K562 (cell line): Measurements from ENCODE around the gene MYO18A. TPM values are rescaled to one million over a fixed set of nuclear protein-coding genes. Genes with fewer than 3 reads are reported as not detected.

Experiments used
- CBX3 ChIP-seq, 2 experiments: IDR thresholded peaks; 1 replicate in 1 of 2; 2 replicates in 1 of 2; pipeline ENCODE4 v1.6.1; 2012; ENCODE audit warnings: inconsistent platforms in 2 of 2, low read length in 2 of 2, borderline replicate concordance in 1 of 2, control low read depth in 1 of 2
- E2F1 ChIP-seq: sonication (generic); formaldehyde crosslinking; IDR thresholded peaks from 2 replicates; pipeline ENCODE4 v1.8.1; 2023; ENCODE audit warnings: mild to moderate bottlenecking, missing genetic modification reagents, moderate library complexity
- GTF2B ChIP-seq: IDR thresholded peaks from 2 replicates; pipeline ENCODE4 v1.6.1; 2011; ENCODE audit not compliant: insufficient read length; ENCODE audit errors: extremely low read depth
- LCOR ChIP-seq: sonication (generic); formaldehyde crosslinking; IDR thresholded peaks from 2 replicates; pipeline ENCODE4 v1.8.0; 2022; ENCODE audit warnings: mild to moderate bottlenecking, missing genetic modification reagents
- MED1 ChIP-seq: sonication (generic); formaldehyde crosslinking; IDR thresholded peaks from 2 replicates; pipeline ENCODE4 v1.8.1; 2023; ENCODE audit warnings: missing genetic modification reagents, borderline replicate concordance
- NFATC3 ChIP-seq: fragments of 450-650 bp; IDR thresholded peaks from 2 replicates; pipeline ENCODE4 v1.6.1; 2017; ENCODE audit warnings: mild to moderate bottlenecking
- RBM14 ChIP-seq: fragments of 200-400 bp; formaldehyde crosslinking; IDR thresholded peaks from 2 replicates; pipeline ENCODE4 v1.6.1; 2018; ENCODE audit warnings: low read depth, mild to moderate bottlenecking, low read length, moderate library complexity, borderline replicate concordance; ENCODE audit not compliant: insufficient read depth
- RBM15 ChIP-seq: fragments of 200-400 bp; formaldehyde crosslinking; IDR thresholded peaks from 2 replicates; pipeline ENCODE4 v1.6.1; 2018; ENCODE audit warnings: mild to moderate bottlenecking, low read length, moderate library complexity; ENCODE audit not compliant: insufficient read depth
- RBM25 ChIP-seq: fragments of 200-400 bp; formaldehyde crosslinking; IDR thresholded peaks from 2 replicates; pipeline ENCODE4 v1.6.1; 2018; ENCODE audit warnings: low read length, low read depth, moderate library complexity; ENCODE audit not compliant: severe bottlenecking
- SLC30A9 ChIP-seq: fragments of 250-450 bp; sonication (Bioruptor Pico); IDR thresholded peaks from 2 replicates; pipeline ENCODE4 v1.8.0; 2022; ENCODE audit warnings: mild to moderate bottlenecking, moderate library complexity
- ZNF140 ChIP-seq: fragments of 250-450 bp; sonication (Bioruptor Pico); IDR thresholded peaks from 2 replicates; pipeline ENCODE4 v1.8.0; 2021; ENCODE audit warnings: moderate library complexity, mild to moderate bottlenecking, inconsistent platforms
- ZNF232 ChIP-seq: sonication (generic); formaldehyde crosslinking; IDR thresholded peaks from 2 replicates; pipeline ENCODE4 v1.8.0; 2022; ENCODE audit warnings: mild to moderate bottlenecking, missing genetic modification reagents
- ZNF830 ChIP-seq: fragments of 250-450 bp; sonication (Bioruptor Pico); IDR thresholded peaks from 2 replicates; pipeline ENCODE4 v1.5.0; 2021; ENCODE audit warnings: mild to moderate bottlenecking
- polyA plus RNA-seq, 8 experiments: library from polyadenylated mRNA; depleted of rRNA in 4 of 8; stranded (reverse) in 5 of 8; unstranded in 3 of 8; fragments of >200 nt; fragmentation: Nextera tagmentation in 2 of 8; fragmentation: Illumina TruSeq in 1 of 8; extraction: Ambion mirVana in 2 of 8; extraction: Trizol in 1 of 8; gene quantifications; 2 replicates each; pipeline versions ENCODE4 v1.2.1 to v1.2.3, GENCODE V29; 2011 to 2014; ENCODE audit warnings: inconsistent platforms in 1 of 8, missing spikeins in 1 of 8
- total RNA-seq, 7 experiments: library from RNA; depleted of rRNA in 6 of 7; stranded (reverse); fragments of >200 nt in 6 of 7; fragmentation: Illumina TruSeq in 2 of 7; extraction: Trizol in 2 of 7; gene quantifications; 2 replicates each; pipeline versions ENCODE4 v1.2.1 to v1.2.3, GENCODE V29; 2011 to 2021; ENCODE audit warnings: low replicate concordance in 1 of 7
- TF ChIP-seq, protein P1 (sequence below): sonication (generic); formaldehyde crosslinking; IDR thresholded peaks from 2 replicates; pipeline ENCODE4 v1.8.0; 2022; ENCODE audit warnings: mild to moderate bottlenecking, missing genetic modification reagents
- TF ChIP-seq, protein P2 (sequence below): fragments of 450-650 bp; IDR thresholded peaks from 2 replicates; pipeline ENCODE4 v1.6.1; 2017; ENCODE audit warnings: antibody characterized with exemption
- TF ChIP-seq, protein P3 (sequence below), 2 experiments: IDR thresholded peaks; 2 replicates each; pipeline ENCODE4 v1.6.1; 2012; ENCODE audit warnings: improper control_type of control experiment in 2 of 2, low read depth in 2 of 2, low read length in 2 of 2, borderline replicate concordance in 1 of 2

Gene MYO18A
- total and polyA plus RNA-seq, 9 of the 15 experiments (the other 6 are each of a cell fraction or from before 2014, with no cell fraction given) = 2.5 to 65.4 (median 17.1) TPM

DNA sequence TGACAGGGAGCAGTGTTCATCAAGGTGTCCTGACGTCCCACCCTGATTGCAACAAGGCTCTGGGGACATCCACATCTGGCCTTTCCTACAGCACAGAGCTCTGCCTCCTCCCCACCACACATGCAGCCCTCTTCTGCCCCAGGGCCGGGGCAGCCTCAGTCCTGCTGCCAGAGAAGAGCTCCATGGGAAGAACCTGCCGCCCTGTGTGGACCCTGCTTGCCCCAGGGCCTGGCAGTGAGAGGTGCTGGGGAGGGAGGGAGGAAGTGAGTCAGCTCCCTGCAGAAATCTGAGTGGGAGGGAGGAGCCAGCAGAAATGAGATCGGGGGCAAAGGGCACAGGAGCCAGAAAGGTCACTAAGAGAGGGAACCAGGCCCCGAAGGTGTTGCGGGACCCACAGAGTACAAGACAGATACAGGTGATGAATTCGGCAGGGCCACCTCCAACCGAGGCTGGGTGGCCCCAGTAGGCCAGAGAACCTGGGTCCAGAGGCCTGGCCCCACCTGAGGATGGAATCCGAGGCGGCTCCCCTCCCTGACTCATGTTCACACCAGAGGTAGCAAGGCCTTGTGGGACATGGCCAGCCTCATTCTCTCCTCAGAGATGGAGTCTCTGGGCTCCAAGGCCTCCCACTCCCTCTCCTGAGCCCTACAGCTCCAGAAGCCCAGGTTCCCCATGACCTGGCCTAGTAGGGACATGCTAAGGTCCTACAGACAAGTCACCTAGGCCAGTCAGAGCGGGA is 24.8 kb downstream of the MYO18A start (continued):
- no peak for TF ChIP-seq MED1 (CRISPR knock-in tag)
- no peak for TF ChIP-seq ZNF830
- no peak for TF ChIP-seq ZNF232
- no peak for TF ChIP-seq LCOR (CRISPR knock-in tag)
- no peak for TF ChIP-seq NFATC3
- TF ChIP-seq CBX3 (IDR thresholded peaks at IDR 0.05; ENCODE audit: borderline replicate concordance in 1 of 2, low read length in 2 of 2) = no peak
- TF ChIP-seq SLC30A9 (CRISPR knock-in tag) = no peak
- TF ChIP-seq RBM14 = no peak
- no peak for TF ChIP-seq RBM15
- no peak for TF ChIP-seq GTF2B
- TF ChIP-seq, protein P1, sequence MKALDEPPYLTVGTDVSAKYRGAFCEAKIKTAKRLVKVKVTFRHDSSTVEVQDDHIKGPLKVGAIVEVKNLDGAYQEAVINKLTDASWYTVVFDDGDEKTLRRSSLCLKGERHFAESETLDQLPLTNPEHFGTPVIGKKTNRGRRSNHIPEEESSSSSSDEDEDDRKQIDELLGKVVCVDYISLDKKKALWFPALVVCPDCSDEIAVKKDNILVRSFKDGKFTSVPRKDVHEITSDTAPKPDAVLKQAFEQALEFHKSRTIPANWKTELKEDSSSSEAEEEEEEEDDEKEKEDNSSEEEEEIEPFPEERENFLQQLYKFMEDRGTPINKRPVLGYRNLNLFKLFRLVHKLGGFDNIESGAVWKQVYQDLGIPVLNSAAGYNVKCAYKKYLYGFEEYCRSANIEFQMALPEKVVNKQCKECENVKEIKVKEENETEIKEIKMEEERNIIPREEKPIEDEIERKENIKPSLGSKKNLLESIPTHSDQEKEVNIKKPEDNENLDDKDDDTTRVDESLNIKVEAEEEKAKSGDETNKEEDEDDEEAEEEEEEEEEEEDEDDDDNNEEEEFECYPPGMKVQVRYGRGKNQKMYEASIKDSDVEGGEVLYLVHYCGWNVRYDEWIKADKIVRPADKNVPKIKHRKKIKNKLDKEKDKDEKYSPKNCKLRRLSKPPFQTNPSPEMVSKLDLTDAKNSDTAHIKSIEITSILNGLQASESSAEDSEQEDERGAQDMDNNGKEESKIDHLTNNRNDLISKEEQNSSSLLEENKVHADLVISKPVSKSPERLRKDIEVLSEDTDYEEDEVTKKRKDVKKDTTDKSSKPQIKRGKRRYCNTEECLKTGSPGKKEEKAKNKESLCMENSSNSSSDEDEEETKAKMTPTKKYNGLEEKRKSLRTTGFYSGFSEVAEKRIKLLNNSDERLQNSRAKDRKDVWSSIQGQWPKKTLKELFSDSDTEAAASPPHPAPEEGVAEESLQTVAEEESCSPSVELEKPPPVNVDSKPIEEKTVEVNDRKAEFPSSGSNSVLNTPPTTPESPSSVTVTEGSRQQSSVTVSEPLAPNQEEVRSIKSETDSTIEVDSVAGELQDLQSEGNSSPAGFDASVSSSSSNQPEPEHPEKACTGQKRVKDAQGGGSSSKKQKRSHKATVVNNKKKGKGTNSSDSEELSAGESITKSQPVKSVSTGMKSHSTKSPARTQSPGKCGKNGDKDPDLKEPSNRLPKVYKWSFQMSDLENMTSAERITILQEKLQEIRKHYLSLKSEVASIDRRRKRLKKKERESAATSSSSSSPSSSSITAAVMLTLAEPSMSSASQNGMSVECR (CRISPR knock-in tag) = no peak
- TF ChIP-seq, protein P2, sequence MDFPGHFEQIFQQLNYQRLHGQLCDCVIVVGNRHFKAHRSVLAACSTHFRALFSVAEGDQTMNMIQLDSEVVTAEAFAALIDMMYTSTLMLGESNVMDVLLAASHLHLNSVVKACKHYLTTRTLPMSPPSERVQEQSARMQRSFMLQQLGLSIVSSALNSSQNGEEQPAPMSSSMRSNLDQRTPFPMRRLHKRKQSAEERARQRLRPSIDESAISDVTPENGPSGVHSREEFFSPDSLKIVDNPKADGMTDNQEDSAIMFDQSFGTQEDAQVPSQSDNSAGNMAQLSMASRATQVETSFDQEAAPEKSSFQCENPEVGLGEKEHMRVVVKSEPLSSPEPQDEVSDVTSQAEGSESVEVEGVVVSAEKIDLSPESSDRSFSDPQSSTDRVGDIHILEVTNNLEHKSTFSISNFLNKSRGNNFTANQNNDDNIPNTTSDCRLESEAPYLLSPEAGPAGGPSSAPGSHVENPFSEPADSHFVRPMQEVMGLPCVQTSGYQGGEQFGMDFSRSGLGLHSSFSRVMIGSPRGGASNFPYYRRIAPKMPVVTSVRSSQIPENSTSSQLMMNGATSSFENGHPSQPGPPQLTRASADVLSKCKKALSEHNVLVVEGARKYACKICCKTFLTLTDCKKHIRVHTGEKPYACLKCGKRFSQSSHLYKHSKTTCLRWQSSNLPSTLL = no peak
- TF ChIP-seq RBM25 = no peak
- TF ChIP-seq, protein P3, sequence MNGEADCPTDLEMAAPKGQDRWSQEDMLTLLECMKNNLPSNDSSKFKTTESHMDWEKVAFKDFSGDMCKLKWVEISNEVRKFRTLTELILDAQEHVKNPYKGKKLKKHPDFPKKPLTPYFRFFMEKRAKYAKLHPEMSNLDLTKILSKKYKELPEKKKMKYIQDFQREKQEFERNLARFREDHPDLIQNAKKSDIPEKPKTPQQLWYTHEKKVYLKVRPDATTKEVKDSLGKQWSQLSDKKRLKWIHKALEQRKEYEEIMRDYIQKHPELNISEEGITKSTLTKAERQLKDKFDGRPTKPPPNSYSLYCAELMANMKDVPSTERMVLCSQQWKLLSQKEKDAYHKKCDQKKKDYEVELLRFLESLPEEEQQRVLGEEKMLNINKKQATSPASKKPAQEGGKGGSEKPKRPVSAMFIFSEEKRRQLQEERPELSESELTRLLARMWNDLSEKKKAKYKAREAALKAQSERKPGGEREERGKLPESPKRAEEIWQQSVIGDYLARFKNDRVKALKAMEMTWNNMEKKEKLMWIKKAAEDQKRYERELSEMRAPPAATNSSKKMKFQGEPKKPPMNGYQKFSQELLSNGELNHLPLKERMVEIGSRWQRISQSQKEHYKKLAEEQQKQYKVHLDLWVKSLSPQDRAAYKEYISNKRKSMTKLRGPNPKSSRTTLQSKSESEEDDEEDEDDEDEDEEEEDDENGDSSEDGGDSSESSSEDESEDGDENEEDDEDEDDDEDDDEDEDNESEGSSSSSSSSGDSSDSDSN (IDR thresholded peaks at IDR 0.05; ENCODE audit: borderline replicate concordance in 1 of 2, low read depth in 2 of 2, low read length in 2 of 2) = no peak
- no peak for TF ChIP-seq E2F1
- TF ChIP-seq ZNF140 (CRISPR knock-in tag) = no peak
